ENCODE measurements around the gene CACNA2D2. TPM values are rescaled to one million over a fixed set of nuclear protein-coding genes. Genes with fewer than 3 reads are reported as not detected.

CACNA2D2 gene
- total RNA-seq, 1 experiment from 2014 or later: 0.21 TPM

DNA sequence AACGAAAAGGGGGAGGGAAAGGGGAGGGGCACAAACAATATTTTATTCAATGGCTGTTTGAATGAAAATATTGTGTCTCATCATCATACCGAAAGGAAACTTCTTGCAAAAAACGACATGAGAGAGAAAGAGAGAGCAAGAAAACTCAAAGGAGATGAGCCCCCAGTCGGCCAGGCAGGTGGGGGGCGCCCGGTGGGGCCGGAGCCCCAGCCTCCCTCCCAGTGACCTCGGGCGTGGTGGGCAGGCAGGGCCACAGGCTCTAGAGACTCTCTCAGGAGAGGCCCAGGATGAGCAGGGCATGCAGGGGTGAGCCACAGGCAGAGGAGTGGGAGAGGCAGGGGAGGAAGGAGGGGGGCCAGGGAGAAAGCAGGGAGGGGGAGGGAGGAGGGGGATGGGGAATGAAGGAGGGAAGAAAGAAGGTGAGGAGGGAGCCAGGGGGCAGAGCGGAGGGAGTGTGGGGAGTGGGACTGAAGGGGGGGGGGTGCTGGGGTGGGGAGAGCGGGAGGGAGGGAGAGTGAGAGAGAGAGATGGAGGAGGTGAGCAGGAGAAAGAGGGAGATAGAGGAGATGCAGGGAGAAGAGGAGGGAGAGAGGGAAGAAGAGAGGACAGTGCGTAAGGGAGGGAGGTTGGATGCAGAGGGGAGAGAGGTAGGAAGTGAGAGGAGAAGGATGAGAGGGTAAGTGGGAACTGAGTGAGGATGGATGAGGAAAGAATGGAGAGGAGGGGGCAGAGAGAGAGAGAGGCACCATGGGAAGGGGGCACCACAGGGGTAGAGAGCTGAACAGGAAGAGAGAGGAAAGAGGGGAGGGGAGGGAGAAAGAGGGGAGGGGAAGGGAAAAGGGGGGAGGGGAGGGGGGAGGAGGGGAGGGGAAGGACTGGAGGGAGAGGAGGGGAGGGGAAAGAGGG is 130.0 kb downstream of the CACNA2D2 start:
- no peak for DNase-seq (ENCODE audit: low read depth, low spot score)
- in situ Hi-C loops (cut with HindIII; ENCODE audit: low pct_unique_long_range_greater_than_20kb, low sequenced_read_pairs): no loop called here

DNA sequence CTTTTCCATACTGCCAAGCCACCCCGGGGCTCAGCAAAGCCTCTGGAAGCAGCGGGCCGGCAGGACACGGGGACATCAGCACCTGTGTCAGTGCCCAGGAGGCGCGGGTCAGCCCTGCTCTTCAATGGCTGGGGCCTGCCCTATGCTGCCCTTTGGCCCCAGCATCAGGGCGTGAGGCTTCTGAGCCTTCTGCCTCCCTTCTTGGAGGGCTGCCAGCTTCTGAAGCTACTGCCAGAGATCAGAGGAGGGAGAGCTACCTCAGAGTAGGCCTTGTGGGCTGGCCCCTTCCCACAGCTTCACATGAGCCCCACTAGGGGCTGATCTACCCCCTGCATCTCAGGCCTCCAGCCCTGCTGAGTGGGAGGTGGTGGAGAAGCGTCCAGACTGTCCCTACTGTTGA is 131.1 kb downstream of the CACNA2D2 start:
- DNase-seq (ENCODE audit: low read depth, low spot score): no peak
- in situ Hi-C loops (cut with HindIII; ENCODE audit: low pct_unique_long_range_greater_than_20kb, low sequenced_read_pairs): no loop called here

DNA sequence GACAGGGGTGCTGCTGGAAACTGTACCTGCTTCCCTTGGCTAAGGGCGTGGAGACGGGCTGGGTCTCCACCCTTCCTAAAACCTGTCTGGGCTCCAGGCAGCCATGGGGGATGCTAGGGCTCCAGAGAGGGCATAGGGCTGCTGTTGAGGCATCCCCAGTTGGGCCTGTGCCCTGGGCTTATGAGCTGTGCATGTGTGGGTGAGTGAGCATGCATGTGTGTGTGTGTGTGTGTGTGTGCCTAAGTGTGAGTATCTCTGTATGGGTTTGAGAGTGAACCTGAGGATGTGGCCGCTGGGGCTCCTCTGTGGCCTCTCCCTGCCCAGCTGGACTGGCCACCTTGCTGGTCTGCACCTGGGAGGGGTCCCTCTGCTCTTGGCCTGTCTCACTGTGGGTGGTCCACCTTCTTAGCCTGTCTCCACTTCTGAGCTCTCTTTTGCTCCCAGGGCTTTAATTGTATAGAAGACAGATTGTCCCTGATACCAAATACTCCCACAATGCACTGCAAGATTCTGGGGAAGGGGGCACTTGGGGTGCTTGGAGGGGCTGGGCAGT is 132.2 kb downstream of the CACNA2D2 start:
- in situ Hi-C loops (cut with HindIII; ENCODE audit: low pct_unique_long_range_greater_than_20kb, low sequenced_read_pairs): no loop called here
- DNase-seq (ENCODE audit: low read depth, low spot score): no peak

DNA sequence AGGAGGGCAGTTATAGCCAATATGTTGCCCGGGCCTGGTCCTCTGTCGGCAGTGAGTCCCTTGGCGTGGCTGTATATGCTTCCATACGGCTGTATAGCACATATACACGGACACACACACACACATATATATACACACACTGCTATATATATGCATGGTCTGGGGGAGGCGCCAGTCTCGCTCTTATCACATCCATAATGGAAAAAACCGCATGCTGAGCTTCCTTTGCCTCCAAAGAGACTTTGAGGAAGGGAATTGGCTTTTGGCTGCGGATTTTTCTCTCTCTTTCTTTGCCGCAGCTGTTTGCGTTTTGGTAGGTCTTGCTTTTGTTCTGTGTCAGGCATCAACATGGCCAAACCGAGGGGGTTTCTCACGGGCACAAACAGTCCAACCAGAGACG is 132.8 kb downstream of the CACNA2D2 start:
- peak; percentile 47 for DNase-seq (ENCODE audit: low read depth, low spot score)
- in situ Hi-C loops (cut with HindIII; ENCODE audit: low pct_unique_long_range_greater_than_20kb, low sequenced_read_pairs): no loop called here

DNA sequence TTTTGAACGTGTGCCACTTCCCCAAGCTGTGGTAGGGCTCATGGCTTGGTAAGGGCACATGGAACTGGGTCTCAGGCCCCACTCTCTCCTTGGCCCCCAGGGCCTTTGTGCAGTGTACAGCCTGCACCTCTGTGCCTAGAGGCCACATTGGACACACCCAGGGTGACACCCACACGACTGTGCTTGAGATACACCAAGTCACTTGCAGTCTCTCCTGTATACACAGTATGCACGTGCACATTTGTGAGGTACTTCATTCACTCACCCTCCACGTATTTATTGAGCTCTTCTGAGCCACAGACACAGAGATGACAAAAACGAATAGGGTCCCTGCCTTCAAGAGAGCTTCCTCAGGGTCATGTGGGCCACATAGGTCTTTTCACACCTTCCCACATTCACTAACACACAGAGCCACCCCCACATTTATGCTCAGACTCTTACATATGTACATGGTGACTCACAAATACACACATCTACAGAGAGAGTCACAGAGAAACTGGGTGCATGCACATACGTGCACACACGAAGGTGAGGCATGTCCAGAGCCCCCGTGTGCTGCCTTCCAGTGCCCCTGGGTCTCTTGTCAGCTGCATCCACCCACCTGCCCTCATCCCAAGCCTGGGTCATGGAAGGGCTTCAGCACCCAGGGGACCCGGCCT is 134.3 kb downstream of the CACNA2D2 start:
- in situ Hi-C loops (cut with HindIII; ENCODE audit: low pct_unique_long_range_greater_than_20kb, low sequenced_read_pairs): no loop called here
- DNase-seq (ENCODE audit: low read depth, low spot score): no peak

DNA sequence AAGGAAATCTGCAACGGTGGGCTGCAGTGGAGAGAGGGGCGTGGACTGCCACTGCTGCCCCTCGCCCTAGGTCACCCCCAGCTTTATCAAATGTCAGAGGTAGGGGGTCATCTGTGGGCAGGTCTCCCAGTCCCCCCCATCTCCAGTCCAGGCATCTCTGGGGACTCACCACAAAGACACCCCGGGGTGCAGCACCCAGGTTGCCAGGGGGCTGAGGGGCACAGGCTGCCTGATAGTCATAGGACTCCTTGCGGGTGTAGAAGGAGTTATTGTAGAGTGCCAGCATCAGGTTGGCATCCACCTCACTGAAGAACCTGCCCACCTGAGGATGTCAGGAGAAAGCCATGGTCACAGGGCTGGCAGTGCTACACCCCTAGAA is 137.6 kb downstream of the CACNA2D2 start:
- in situ Hi-C loops (cut with HindIII; ENCODE audit: low pct_unique_long_range_greater_than_20kb, low sequenced_read_pairs): no loop called here
- DNase-seq (ENCODE audit: low read depth, low spot score): no peak

DNA sequence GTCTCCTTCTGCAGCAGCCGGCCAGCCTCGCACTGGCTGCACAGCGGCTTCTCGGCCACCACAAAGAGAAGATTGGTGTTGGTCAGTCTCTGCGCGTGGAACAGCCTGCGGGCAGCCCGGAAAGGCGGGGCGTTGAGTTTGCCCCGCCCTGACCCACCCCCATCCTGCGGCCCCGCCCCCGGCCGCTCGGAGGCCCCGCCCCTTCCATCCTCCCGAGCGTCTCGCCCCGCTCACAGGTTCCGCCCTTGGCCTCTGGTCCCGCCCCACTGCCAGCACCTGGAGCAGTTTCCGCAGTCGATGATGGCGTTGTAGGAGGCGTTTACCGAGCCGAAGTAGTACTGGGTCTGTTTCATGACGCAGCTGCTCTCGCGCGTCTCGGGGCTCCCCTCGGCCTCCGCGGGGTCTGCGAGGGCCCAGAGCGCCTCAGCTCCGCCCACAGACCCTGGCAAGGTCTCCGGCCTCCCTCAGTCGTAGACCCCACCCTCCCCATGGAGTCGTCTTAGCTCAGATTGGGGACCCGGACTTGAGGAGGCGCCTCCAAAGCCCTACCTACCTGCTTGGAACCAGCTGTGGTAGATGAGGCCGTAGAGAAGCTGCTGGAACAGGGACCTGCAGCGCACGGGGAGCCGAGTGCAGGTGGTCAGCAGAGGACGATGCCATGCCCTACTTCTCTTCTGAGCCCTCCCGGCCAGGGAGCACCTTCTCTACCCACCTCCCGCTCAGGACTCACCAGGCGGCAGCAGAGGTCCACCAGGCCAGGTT is 138.2 kb downstream of the CACNA2D2 start:
- peak; percentile 43 for DNase-seq (ENCODE audit: low read depth, low spot score)
- in situ Hi-C loops (cut with HindIII; ENCODE audit: low pct_unique_long_range_greater_than_20kb, low sequenced_read_pairs): no loop called here

DNA sequence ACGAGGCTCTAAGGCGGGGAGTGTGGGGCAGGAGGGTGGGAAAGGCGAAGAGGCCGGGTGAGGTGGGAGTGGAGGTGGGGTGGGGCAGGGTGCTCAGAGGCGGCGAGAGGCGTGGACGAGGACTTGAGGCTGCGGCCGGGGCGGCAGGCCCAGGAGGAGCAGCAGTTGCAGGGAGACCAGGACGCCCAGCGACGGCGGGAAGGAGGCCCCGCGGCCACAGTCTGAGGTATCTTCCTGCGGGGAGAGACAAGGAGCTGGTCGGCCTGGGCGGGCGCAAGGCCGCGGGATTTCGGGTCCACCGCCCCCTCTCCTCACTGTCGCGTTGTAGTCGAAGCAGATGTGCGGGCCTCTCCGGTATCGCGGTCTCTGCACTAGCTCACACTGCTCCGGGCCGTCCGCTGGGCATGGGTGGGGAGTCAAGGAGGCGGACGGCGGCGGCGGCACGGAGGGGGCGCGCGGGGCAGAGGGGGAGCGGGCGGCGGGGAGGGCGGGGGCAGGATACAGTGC is 138.8 kb downstream of the CACNA2D2 start:
- in situ Hi-C loops (cut with HindIII; ENCODE audit: low pct_unique_long_range_greater_than_20kb, low sequenced_read_pairs): no loop called here
- no peak for DNase-seq (ENCODE audit: low read depth, low spot score)

DNA sequence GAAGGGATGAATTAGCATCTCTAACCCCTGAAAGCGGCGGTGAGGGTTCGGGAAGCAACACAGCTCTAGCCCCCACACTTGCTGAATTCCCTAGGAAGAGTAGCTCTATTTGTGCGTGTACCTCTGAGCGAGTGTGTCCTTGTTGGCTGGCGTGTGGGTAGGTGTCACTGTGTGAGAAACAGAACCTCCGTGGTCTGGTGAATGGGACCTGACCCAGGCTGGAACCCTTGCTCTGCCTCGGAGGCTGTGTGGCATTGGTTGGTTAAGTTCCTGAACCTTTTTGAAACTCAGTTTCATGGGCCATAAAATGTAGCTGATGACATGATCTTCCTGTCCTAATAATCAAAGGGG is 143.7 kb downstream of the CACNA2D2 start:
- in situ Hi-C loops (cut with HindIII; ENCODE audit: low pct_unique_long_range_greater_than_20kb, low sequenced_read_pairs): no loop called here

DNA sequence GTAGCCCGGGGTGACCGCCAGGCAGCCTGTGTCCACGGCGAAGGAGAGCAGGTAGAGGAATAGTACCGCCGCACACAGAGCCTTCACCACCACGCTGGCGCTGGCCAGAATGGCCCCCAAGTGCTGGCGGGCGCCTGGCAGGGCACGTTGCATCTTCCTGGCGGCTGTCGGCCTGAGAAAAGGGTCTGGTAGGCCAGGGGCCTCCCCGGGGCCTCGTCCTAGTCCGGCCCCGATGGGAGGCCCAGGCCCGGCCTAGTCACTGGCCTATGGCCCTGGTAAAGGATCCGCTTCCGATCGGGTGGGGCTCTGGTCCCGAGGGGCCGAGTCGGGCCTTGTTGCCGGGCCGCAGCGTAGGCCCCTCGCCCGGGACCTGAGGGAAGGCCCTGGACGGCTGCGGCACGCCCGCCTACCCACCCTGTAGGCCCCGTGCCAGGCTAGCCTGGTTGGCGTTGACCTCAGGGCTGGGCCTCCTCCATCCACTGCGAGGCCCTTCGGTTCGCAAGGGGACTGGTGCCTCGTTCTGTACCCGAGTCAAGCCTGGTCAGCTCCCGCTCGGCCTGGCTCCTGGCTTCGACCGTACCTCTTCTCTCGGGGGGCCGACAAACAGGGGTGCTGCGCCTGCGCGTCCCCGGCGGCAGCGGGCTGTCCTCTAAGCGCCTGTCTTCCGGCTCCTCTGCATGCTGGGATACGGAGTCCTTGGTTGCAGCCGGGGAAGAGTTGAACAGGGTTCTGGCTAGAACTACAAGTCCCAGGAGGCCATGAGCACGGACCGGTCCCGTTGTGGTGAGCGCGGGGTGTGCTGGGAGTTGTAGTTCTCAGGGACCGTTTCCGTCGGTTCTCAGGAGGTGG is 144.3 kb downstream of the CACNA2D2 start, which contains the start of gene TMEM115:
TSS of gene TMEM115 (minus strand) at position 611 of the 849 bp plus-strand sequence. CDS start at position 153, 458 bp downstream.
- in situ Hi-C loops (cut with HindIII; ENCODE audit: low pct_unique_long_range_greater_than_20kb, low sequenced_read_pairs): no loop called here
- DNase-seq (ENCODE audit: low read depth, low spot score): peak; percentile 99

More for the DNA sequence above, 143.7 kb downstream of the CACNA2D2 start:
- no peak for DNase-seq (ENCODE audit: low read depth, low spot score)

DNA sequence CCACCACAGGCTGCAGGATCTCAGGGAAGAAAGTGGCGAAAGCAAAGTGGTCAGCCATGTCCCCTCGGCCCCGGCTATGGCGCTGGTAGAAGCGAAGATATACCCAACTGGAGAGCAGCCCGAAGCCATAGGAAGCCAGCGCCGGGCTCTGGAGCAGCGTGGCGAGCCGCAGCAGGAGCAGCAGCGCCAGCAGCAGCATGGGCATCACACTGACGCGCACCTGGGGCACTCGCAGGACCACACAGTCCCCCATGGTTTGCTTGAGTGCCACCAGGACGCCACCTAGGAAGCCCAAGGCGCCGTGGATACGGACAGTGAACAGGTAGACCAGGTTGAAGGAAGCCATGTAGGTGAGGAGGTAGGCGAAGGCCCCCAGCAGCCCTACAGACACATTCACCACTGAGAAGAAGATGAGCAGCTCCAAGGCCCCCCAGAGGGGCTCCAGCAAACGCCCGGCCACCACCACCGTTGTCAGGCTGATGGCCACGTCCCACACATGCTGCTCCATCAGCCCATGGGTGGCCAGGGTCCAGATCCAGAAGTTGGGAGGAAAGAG is 145.0 kb downstream of the CACNA2D2 start:
- DNase-seq (ENCODE audit: low read depth, low spot score): no peak
- in situ Hi-C loops (cut with HindIII; ENCODE audit: low pct_unique_long_range_greater_than_20kb, low sequenced_read_pairs): no loop called here

DNA sequence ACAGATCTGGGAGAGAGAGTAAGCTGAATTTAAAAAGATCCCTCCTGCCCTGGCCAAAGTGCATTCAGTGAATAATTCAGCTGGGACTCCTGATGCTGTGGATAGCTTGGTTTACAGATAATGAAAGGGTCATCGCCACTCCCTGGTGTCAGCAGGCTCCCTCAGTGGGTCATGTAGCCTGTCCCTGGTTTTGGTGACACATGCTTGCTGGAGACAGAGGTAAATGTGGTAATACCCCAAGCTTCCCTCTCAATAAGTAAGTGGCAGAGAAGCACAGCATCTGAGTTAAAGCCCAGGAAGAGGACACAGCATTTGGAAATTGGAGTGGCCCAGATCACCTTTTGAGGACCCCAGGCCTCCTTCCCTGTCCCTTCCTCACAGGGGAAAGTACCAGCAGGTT is 146.0 kb downstream of the CACNA2D2 start:
- no peak for DNase-seq (ENCODE audit: low read depth, low spot score)
- in situ Hi-C loops (cut with HindIII; ENCODE audit: low pct_unique_long_range_greater_than_20kb, low sequenced_read_pairs): no loop called here

DNA sequence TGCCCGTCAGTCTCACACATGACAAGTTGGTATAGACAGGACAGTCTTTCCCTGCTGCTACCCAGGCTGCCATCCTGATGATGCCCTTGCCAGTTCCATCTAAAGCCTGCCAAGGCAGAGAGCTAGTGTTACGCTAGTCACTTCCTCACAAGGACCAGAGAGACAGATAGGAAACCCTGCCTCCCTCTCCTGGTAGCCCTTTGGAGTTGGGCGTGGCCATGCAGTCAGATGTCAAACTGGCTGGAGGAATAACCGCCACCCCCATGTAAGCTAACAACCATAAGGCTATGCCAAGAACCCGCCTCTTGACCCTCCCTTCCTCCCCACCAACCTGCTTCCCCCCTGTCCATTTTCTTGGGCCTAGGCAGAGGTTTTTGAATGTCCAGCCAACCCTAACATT is 146.9 kb downstream of the CACNA2D2 start:
- in situ Hi-C loops (cut with HindIII; ENCODE audit: low pct_unique_long_range_greater_than_20kb, low sequenced_read_pairs): no loop called here
- no peak for DNase-seq (ENCODE audit: low read depth, low spot score)

DNA sequence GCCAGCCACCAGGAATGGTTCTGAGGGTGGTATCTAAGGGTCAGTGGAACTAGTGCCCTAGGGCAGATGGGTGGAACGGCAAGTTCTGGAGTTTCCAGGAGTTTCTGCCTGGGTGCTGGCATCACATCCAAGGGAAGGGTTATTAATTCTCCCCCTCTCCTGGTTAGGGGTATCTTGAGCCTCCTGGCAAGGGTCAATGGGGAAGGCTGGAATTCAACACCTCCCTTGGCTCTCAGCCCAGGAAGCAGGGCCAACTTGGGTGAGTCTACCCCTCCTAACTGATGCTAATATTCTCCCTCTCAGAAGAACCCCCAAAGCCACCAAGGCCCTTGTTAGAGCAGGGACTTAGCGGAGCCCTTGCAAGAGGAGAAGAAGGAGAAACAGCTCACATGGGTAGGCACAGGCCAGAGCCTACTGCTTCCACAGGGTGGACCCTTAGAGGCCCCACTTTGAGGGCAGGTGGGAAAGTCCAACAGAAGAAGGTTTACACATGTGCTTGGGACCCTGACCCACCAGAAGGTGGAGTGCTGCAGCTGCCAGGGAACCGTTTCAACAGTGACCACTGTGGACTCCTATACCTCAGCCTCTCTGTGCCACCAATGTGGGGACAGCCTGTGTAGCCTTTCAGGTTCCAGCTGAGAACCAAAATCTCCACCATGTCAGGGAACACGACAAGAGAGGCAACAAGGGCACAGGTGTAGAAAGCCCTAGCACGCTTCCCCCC is 147.4 kb downstream of the CACNA2D2 start:
- in situ Hi-C loops (cut with HindIII; ENCODE audit: low pct_unique_long_range_greater_than_20kb, low sequenced_read_pairs): no loop called here

DNA sequence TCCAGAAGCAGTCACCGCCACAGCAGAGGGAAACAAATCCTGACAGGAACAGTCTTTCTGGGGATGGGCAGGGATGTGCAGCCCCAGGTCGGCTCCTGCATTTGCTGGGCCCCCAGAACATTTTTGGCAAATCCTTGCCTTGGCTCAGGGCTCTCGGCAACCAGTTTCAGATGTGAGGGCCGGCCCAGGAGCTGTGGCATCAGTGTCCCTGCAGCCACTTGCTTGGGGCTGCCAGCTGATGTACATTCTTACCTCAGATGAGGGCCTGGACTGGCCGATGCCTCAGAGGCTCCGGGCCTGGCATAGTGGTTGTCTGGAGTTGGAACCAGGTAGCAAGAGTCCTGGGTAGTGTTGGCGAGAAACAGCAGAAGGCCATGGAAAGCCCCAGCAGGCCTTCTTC is 148.6 kb downstream of the CACNA2D2 start:
- no peak for DNase-seq (ENCODE audit: low read depth, low spot score)
- in situ Hi-C loops (cut with HindIII; ENCODE audit: low pct_unique_long_range_greater_than_20kb, low sequenced_read_pairs): no loop called here

More for the DNA sequence above, 147.4 kb downstream of the CACNA2D2 start:
- DNase-seq (ENCODE audit: low read depth, low spot score): no peak

DNA sequence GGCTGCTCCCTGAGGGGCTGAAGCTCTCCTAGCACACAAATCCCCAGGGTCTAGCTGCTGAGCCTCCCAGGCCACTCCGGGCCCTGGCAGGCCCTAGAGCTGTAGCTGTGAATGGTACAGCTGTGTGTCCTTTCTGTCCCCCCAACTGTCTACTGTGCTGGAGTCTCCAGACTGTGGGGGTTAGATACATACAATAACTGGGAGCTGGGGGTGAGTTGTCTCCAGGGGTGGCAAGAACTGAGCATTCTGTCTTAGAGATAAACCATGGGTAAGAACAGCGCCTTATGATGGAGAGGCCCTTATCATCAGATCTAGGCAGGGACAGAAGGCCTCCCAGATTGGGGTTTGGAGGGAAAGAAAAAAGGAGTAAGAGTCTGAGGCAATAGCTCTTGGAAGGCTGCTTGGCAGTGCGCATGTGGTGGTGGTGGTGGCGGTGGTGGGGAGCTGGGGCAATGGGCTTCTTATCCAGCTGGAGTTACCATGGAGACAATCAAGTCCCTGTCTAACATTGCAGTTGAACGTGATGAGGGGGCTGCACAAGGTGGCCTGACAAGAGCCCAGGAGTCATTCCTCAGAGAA is 149.2 kb downstream of the CACNA2D2 start:
- DNase-seq (ENCODE audit: low read depth, low spot score): no peak
- in situ Hi-C loops (cut with HindIII; ENCODE audit: low pct_unique_long_range_greater_than_20kb, low sequenced_read_pairs): no loop called here
